Measurements from ENCODE around the gene ZNF783.
"Not testable (repeated sequence)": the region's sequence is repeated elsewhere in the genome, so short reads cannot be mapped to it uniquely, and the experiment has no call there.

The ZNF783 gene

GRCh38 chr7:149228831-149229471 lies 33.0 kb upstream of the ZNF783 start:
- no peak overlapping the region for H3K4me3 ChIP-seq (ENCODE audit: low read length)
- TF ChIP-seq, protein P1, sequence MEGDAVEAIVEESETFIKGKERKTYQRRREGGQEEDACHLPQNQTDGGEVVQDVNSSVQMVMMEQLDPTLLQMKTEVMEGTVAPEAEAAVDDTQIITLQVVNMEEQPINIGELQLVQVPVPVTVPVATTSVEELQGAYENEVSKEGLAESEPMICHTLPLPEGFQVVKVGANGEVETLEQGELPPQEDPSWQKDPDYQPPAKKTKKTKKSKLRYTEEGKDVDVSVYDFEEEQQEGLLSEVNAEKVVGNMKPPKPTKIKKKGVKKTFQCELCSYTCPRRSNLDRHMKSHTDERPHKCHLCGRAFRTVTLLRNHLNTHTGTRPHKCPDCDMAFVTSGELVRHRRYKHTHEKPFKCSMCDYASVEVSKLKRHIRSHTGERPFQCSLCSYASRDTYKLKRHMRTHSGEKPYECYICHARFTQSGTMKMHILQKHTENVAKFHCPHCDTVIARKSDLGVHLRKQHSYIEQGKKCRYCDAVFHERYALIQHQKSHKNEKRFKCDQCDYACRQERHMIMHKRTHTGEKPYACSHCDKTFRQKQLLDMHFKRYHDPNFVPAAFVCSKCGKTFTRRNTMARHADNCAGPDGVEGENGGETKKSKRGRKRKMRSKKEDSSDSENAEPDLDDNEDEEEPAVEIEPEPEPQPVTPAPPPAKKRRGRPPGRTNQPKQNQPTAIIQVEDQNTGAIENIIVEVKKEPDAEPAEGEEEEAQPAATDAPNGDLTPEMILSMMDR (conservative IDR thresholded peaks at IDR 0.05; ENCODE audit: low read length) = no peak
- DNase-seq (ENCODE audit: low read depth) = no peak

DNA sequence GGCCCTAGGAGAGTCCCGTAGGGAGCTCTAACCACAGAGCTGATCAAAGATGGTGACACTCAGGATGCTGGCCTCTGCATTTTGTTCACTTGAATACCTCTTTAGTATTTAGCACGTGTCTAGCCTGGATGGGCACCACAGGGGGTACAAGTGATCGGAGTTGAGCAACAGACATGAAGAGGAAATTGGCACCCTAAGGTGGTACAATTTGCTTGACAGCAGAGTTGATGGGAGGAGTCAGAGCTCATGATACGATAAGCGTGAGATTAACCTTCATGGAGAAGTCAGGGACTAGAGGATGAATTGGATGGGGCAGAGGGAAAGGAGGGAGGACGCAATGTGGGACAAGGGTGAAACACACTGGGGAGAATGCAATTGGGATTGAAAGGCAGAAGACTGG lies 32.5 kb upstream of the ZNF783 start:
- no peak overlapping the region for H3K4me3 ChIP-seq (ENCODE audit: low read length)
- TF ChIP-seq, protein P1 (conservative IDR thresholded peaks at IDR 0.05; ENCODE audit: low read length) = no peak
- DNase-seq (ENCODE audit: low read depth) = no peak

GRCh38 chr7:149232362-149232761 lies 29.6 kb upstream of the ZNF783 start:
- H3K4me3 ChIP-seq (ENCODE audit: low read length) = no peak overlapping the region
- TF ChIP-seq, protein P1 (conservative IDR thresholded peaks at IDR 0.05; ENCODE audit: low read length) = no peak
- no peak for DNase-seq (ENCODE audit: low read depth)

GRCh38 chr7:149233655-149234204 lies 28.3 kb upstream of the ZNF783 start:
- peak; percentile 82 for DNase-seq (ENCODE audit: low read depth)
- H3K4me3 ChIP-seq (ENCODE audit: low read length) = not testable (repeated sequence)

- no peak overlapping the region for H3K4me3 ChIP-seq (ENCODE audit: low read length)
- TF ChIP-seq, protein P1 (conservative IDR thresholded peaks at IDR 0.05; ENCODE audit: low read length) = no peak
- no peak for DNase-seq (ENCODE audit: low read depth)
These were observed 24.5 kb upstream of the ZNF783 start for GRCh38 chr7:149237502-149237901.

DNA sequence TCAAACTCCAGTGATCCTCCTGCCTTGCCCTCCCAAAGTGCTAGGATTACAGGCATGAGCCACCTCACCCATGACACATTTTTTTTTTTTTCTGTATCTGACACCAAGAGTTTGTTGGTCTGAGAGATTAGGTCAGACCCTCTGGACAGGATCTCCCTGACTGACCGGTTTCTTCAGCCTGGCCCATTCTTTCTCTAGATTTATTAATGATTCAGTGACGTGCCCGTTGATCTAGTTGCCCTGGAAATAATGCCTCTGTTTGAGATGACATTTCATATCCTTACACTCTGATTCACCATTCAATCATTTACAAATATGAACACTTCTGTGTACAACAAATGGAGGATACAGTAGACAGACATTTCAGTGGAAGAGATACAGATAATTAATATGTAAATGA lies 23.9 kb upstream of the ZNF783 start:
- TF ChIP-seq, protein P1 (conservative IDR thresholded peaks at IDR 0.05; ENCODE audit: low read length) = no peak
- DNase-seq (ENCODE audit: low read depth) = no peak

DNA sequence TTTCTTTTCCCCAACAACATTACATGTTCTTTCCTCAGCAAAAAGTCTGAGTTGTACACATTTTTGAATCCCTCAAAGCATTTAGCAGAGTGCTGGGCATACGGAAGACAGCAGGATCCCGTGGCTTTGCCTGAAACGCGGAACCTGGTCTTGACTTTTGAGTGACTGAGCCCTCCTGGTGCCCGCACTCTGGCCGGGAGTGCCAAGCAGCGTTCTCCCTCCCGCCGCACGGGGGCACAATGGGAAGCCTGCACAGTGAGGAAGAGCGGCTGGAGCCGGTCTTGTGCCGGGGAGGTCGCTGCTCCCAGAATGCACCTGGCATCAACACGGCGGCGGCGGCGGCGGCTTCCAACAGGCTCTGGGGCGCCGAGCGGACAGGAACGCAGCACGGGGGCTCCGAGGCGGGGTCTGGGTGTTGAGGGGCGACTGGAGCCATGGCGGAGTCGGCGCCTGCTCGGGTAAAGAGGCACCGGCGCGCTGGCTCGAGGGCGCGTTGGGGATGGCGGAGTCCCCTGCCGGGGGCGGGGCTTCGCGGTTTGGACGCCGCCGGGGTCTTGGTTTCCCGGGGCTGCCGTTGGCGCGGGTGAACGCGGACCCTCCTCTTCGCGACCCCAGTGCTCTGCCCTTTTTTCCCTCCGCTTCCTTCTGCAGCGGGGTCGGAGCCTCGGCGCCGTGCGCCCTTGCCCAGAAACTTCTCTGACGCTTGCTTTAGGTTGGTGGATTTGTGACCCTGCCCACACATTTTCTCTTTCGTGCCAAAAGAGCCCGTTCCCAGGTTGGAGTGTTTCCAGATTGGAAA lies 22.5 kb upstream of the ZNF783 start, which contains the start of gene ZNF212:
Gene ZNF212 (plus strand): TSS at position 307 of the 799 bp plus-strand sequence. CDS start 128 bp downstream, at position 435.
- peak; percentile 85 for DNase-seq (ENCODE audit: low read depth)
- peak within 1 kb of the TSS; percentile 94 for H3K4me3 ChIP-seq (ENCODE audit: low read length)
- TF ChIP-seq, protein P1 (conservative IDR thresholded peaks at IDR 0.05; ENCODE audit: low read length) = peak; percentile 77

More for the DNA sequence above, 23.9 kb upstream of the ZNF783 start:
- H3K4me3 ChIP-seq (ENCODE audit: low read length) = no peak overlapping the region

Measured in AG10803 (cell line).